ENCODE results near the gene KIF18B.
A peak's percentile ranks its signal among the peaks of the same experiment; 100 is the strongest.

KIF18B gene

DNA sequence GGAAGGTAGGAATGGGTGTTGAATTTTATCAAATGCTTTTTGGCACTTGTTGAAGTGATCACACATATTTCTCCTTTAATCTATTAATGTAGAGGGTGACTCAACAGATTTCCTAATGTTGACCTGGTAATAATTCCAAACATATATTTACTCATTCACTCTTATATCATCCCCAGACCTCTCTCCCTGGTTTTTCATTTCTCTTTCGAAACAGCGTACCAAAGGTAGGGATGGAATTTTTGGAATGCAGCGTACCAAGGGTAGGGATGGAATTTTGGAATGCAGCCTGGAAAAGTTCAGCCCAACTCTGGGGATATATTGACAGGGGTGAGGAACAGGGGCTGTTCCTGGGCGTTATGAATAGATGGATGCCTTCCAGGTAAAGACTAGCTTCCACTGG, 7.3 kb downstream of the KIF18B start:
- no peak for DNase-seq (ENCODE audit: low read depth in 2 of 2)

DNA sequence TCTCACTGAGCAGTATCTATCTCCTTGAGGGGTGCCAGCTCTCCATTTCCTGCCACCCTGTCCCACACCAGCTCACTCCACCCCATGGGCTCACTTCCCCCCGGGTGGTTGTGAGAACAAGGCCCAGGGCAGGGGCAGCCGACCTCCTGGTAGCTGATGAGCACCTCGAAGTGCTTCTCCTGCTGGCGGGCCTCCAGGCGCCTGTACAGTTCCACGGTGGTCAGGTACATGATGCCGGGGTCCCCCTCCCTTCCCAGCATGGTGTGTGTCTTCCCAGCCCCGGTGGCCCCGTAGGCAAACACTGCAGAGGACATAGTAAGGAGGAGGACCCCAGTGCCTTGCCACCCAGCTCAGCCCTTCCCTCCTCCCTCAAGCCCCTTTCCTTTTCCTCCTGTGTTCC, 12.5 kb downstream of the KIF18B start:
- DNase-seq (ENCODE audit: low read depth in 2 of 2), result no peak

DNA sequence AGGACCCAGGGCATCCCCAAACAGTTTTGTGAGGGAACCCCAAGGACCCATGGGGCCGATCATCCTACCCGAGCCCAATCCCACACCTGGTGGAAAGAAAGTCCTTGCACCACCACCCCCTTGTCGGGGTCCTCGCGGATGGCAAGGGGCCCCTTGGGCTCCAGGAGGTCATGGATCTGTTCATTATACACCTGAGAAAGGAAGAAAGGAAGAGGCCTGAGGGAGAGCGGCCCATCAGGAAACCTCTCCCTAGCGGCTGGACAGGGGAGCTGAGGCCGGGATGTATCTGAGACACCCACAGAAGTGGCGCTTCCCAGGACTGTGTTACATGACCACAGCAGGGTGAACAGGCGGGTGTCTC, 12.8 kb downstream of the KIF18B start:
- DNase-seq (ENCODE audit: low read depth in 2 of 2), result no peak

DNA sequence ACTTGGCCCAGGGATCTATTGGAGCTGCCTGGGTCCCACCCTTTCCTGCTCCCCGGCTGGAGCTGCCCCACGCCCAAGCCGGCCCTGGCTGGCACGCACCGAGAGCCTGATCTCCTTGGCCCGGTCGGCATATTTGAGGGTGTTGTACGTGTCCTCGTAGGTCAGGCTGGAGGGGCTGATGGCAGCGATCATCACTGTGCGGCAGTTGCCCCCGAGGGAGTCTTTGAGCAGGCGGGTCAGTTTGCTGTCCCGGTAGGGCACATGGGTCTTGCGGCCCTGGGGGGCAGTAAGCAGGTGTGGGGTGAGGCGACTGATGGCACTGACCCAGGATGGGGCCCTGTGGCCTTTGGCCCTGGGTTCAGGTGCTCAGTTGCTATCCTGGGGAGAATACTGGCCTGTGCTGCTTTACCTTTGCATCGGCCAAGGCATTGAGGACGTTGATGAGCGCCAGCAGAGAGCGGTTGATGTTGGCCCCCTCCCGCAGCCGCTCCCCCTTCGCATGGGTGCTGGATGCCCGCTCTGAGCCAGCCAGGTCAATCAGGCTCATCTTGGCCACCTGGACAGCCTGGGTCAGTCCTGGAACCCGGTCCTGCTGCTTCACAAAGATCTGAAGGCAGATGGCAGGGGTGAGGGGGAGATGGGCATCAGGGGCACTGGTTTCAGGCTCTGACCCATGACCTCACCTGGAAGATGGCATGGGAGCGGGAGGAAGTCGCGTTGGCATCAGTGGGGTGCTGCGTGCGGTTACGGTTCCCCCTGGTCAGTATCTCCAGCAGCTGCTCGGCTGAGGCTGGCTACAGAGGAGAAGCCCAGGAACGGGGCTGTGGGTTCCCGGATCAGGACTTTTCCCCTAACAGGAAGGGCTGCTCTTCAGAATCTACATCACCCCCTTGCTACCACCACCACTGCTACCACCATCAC, 13.5 kb downstream of the KIF18B start:
- no peak for DNase-seq (ENCODE audit: low read depth in 2 of 2)

DNA sequence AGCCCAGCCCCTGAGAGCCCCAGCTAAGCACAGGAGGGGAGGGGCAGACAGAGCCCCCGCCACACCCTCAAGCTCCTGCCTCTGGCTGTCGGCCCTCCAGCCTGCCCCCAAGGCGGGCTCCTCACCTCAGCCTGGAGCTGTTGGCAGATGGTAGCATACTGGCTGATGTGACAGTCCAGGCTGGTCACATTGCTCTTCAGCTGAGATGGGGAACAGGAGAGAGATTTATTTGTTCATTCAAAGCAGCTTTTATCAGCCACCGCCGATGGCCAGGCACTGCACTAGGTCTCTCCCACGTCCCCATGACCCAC, 14.8 kb downstream of the KIF18B start:
- DNase-seq (ENCODE audit: low read depth in 2 of 2), result no peak

DNA sequence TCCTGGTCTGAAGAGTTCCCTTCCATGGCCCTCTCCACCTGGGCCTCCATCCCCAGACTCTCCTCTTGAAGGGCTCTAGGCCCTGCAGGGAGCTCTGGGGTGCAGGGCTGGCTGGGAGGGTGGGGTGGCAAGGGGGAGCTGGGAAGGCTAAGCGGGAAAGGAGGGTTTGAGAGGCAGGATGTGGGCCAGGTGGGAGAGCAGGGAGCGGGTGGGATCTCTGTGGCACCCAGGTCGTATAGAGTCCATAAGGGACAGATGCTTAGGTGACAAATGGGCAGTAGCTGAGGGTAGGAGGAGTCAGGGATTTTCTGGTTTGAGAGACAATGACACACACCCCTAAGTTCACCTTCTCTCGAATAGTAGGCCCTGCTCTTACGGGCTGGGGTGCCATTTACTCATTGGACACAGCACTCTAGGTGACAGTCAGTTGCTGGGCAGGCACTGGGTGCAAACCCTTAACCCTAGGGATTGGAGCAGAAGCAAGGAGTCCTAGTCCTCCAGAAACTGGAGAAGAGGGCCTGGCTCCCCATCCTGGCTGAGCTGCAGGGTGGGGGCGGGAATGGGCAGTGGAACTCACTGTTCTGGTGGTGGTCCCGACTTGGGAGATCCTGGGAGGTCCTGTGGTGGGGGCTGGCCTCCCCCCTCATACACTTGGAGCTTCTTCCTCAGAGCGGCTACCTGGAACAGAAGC, 15.3 kb downstream of the KIF18B start:
- DNase-seq (ENCODE audit: low read depth in 2 of 2), result no peak

DNA sequence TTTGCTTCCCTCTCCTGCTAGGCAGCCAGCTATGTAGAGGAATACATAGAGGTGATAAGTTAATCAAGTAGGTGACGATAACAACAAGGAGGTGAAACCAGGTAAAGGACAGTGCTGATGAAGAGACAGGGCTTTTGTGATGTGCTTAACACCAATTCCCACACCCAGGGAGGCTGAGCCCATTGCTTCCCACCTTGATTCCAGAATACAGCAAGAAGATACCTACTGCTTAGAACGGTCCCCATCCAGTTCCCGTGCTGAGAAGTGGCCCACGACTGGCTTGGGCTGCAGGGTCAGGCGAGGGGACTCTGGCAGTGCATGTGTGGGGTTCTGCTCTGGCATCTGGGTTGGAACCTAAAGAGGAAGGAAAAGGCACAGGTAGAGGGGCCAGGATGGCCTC, 16.2 kb downstream of the KIF18B start:
- DNase-seq (ENCODE audit: low read depth in 2 of 2), result no peak

DNA sequence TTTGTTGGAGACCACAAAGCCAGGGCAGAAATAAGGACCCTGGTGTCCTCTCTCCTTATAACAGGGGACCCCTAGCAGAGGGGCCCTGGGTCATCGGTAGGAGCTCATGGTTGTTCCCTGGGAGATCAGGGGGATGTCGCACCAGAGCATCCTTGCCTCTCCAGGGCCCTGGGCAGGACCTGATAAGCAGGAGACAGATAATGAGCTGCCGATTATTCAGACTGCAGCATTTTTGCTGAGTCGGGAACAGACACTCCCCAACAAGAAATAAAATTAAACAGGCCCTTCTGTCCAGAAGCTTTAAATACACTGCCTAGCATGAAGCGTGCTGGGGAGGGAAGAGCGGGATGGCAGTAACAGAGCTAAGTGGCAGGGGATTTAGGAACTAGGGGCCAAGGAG, 16.9 kb downstream of the KIF18B start:
- no peak for DNase-seq (ENCODE audit: low read depth in 2 of 2)

DNA sequence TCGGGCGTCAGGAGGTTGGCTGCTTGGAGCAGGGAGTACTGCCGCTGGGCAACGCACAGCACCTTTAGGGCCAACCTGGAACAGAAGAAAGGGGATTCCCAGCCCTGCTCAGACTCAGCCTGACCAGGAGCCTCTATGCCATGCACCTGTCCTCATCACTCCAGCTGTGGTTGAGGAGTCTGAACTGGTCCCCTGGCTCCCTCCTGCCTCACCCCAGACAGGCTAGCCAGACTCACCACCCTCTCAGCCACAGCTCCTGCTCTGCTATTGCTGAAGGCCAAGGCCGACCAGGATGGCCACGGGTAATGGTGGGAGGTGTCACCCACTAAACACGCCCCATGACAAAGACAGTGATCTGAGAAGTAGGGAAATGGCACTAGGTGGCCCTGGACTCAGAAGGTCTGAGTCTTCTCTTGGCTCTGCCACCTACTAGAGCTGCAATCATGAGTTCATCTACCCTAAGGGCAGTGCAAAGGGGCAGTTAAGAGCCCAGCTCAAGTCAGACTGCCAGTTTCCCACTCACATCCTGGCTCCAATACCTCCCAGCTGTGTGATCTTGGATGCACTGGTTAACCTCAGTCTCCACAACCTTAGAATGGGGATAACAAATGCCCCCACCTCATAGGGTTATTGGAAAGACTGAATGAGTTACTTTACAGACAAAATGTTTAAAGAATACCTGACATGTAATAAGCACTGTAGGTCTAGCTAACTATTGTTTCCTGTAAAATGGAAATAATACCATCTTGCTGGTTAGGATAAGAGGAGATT, 18.4 kb downstream of the KIF18B start:
- no peak for DNase-seq (ENCODE audit: low read depth in 2 of 2)

DNA sequence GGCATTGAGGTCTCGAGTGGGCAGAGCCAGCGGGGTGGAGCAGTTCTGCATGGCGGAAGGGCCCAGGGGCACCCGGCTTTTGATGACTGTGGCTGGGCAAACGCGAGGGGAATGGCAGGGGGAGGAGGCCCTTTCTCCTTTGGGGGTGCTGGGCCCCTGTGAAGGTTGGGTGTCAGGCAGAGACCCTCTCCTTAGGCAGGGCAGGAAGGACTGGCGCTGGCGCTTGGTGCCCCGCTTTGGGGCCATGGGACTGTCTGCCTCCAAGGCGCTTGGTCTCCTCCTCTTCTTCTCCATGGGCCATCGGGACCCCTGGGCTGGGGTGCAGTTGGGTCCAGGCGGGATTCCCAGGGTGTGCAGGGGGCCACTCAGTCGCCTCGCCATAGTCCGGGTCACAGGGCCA, 19.4 kb downstream of the KIF18B start:
- no peak for DNase-seq (ENCODE audit: low read depth in 2 of 2)

DNA sequence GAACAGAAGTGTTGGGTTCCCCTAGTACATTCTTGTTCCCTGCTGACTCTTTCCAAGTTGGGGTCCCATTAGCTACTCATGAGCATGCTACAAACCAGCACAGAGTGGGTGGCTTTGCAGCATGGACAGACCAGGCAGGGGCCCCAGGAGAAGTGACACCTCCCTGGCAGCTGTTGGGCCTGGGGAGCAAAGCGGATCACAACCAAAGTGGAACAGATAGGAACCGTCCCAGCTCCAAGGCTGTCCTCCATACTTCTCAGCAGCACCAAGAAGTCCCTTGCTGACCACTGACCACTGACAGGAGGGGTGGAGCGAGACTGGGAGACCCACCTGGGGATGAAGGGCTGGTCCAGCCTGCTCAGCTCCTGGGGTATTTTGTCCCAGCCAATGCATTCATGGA, 19.9 kb downstream of the KIF18B start:
- DNase-seq (ENCODE audit: low read depth in 2 of 2), result no peak

DNA sequence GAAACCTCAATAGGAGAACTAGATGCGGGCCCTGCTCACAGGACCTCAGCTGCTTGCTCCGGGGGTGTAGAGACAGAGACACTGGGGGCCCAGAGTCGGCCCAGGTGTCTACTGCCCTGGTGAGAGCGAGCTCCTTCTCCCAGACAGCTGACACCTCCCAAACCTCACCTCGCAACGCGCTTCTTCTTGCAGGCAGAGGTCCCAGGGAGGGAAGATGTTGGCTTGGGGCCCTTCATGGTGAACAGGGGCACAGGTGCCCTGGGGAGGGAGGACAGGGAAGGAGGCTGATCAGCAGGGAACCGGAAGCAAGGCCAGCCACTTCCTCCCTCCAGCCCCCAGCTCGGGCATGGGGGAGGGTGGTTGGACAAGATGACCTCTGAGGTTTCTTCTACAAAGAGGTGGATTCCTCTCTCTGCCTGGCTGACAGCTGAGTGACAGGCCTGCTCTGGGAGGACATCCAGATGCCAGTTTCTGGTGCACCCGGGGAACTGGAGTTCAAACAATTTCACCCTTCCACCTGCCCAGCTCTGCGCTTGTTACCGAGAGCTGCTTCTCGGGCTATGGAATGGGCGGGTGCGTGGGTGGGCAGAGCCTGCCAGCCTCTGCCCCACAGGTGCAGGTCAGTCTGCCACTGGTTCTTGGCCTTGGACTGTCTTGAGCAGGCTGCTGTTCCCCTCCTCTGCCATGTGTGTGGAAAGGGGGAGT, 20.6 kb downstream of the KIF18B start:
- DNase-seq (ENCODE audit: low read depth in 2 of 2), result no peak

DNA sequence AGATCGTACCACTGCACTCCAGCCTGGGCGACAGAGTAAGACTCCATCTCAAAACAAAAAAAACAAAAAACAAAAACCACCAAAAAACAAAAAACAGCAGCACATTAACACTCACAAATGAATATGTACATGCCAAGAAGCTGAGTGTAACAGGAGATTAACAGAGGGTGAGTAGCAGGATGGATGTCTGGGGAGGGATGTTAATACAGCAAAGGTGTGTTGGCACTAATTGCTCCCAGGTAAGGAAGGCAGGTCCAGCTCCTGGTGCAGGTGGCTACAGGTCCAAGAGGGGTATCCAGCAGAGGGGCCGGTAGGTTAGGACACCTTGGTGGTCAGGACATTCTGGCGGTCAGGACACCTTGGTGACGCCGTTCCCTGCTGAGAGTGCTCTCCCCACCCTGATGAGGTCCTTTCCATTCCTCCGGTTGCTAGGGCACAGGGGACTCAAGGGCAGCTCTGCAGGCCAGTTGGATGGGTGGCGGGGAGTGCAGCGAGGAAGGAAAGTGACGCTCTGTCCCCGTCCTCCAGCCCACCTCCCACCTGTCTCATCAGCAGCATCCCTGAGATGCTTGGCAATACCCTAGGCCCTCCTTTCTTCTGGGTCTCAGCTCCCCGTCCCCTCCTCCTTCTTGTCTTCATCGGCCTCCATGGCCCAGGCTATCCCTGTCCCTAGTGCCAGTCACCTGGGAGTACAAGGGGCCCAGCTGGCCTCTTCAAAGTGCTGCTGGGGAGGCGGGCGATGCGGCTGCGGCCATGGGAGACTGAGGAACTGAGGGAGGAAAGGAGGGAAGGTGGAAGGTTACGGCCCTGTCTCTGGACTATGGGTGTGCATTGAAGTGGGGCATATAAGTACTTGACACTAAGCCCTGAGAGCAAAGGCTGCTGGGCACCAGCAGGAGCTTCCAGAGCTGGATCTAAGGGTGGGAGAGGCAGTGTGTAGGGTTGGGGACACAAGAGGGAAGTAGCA, 21.6 kb downstream of the KIF18B start:
- no peak for DNase-seq (ENCODE audit: low read depth in 2 of 2)

DNA sequence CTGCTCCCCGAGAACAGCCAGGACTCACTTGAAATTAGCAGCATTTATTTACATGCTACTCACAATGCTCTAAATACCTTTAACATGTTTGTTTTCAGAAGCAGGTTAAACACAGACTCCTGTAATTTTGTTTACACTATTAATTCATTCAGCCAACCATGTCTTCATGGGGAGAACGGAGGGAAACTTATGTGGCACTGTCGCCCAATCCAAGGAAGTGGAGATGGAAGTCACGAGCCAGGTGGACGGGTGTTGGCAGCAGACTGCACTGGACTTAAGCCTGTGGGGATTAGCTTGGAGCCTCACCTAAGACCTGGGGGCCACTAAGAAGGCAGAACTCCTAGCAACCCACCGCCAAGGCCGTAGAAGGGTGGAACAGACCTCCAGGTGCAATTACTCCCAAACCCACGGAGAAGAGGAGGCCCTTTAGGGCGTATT, 23.4 kb downstream of the KIF18B start:
- DNase-seq (ENCODE audit: low read depth in 2 of 2), result no peak

DNA sequence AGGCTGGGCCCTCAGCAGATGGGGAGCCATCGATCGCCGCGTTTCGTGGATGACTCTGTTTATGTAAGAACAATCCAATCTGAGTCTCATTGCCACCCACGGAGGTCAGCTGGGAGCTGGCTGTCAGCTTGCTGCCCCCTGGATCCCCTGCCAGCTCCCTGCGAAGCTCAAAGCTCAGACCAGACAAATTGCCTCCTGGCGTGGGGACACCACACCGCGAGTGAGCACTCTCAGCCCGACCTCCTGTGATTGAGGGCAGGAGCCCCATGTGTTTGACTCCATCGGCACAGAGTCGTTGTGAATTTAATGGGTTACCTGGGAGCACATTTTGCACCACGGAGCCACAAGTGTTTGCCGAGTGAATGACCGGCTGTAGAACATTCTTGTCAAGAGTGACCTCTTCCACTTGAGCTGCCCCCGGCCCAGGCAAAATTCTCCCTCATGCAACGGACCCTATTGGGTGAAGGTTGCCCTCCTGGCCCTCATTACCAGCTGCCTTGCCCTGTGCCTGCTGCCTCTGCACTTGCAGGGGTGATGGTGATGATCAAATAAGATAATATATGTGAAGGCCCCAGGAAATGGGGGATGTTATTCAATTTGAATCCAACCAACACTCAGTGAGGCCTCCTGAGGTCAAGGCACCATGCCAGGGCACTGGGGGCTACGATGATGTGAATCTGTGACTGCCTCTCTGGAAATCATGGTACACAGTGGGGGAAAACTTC, 24.7 kb downstream of the KIF18B start:
- DNase-seq (ENCODE audit: low read depth in 2 of 2), result no peak

DNA sequence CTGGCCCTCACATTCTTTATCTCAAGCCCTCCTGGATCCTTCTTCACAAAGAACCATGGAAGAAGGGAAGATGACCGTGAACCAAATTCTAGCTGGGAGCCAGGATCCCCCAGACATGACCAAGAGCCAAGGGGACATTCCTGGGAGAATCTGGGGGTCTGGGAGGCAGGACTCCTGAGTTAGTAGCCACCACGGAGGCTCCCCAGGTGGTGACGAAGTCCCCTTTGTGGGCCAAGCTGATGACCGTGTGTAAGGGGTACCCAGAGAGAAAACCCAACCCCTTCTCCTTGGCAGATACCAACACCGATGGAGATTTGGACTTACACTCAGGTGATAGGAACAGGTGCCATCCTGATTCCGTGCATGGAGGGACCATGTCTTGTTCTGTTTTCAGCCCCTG, 25.4 kb downstream of the KIF18B start:
- DNase-seq (ENCODE audit: low read depth in 2 of 2), result no peak

DNA sequence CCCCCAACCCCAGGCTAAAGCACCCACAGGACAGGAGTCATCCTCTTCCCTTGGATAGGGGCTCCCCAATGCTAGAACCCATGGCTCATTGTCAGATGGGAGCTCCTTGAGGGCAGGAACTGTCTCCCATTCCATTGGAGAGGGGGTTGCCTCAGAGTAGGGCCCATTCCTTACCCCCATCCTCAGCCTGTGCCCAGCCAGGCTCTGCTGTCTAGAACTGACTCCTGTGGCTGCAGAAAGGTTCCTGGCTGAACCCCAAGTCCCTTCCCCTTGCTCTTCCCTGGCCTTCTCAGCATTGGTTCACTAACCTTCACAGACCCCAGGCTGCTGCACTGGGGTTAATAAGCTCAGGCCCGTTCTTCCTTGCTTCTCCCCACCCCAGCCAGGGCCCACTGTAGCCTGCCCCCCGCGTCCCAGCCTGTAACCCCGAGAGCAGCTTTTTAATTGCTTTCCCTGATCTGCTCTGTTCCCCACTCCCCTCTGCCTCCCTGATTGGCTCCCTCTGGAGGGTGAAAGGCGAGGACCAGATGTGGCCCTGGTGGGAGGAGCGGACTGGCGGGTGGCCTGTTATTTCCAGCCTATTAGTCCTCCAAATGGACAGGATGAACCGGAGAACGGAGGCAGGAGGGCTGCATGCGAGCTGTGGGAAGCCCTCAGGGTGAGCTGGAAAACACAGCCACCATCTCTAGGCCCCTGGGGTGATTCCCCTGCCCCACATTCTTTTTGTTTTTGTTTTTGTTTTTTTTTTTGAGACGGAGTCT, 26.3 kb downstream of the KIF18B start:
- no peak for DNase-seq (ENCODE audit: low read depth in 2 of 2)

DNA sequence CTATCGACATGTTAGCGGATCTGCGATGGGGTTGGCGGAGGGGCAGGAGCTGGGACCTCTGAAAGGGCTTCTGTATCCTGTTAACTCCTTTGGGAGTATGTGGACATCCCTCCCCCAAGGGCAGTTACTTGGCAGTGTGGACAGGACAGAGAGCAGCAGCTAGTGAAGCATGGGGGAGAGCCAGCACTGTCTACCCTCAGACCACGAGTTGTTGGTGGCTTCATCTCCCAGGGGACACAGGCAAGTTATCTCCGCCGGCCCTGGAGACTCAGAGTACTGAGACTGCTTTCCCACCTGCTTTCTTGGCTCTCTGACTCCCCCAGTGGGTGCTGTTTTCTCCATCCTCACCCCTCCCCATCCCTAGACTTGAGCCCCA, 27.0 kb downstream of the KIF18B start:
- no peak for DNase-seq (ENCODE audit: low read depth in 2 of 2)

DNA sequence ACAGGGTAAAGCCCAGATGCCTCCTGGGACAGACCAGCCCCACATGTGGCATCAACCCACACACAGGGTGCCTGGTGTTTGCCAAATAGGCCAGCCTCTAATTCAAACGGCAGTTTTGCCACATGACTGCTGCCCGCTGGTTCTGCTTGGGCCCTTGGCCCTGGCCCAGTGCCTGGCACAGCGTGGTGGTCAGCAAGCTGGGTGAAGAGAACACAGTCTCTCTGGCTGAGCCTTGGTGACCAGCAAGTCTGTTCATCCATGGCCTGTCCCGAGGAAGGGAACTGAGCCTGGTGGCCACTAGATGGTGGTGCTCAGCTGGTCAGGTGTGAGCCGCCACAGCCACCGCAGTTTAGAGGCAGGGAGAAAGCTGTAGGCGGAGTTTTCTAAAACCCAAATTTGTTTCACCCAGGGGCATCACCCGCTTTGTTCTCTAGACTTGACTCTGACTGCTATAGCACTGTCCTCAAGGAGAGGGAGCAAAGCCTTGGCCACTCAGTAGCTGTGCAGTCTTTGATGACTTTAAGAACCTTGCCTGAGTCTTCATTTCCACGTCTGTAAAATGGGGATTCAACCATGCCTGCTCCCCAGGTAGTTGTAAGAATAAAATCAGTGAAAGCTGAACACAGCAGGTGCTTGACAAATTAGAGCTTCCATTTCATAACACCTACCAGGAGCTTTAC, 27.5 kb downstream of the KIF18B start:
- peak in 1 of 2 donors; percentile 22 for DNase-seq (ENCODE audit: low read depth in 2 of 2)

Data from stimulated activated CD8-positive, alpha-beta memory T cell treated with anti-CD3 and anti-CD28 coated beads, Interleukin-15, amount 100 ng/mL, for 4 hours (primary cell).